HT1080 (cell line): ENCODE results near the gene LNX1. TPM values are rescaled to one million over a fixed set of nuclear protein-coding genes. Genes with fewer than 3 reads are reported as not detected.

Source experiments
- DNase-seq: peaks from one replicate; pipeline ENCODE4 v3.0.0-alpha.2; 2015; ENCODE audit warnings: low read depth
- total RNA-seq: library from RNA; depleted of rRNA; stranded (reverse); fragments of >200 nt; shearing (Covaris generic); gene quantifications from 2 replicates; pipeline ENCODE4 v1.2.3, GENCODE V29; 2014

The LNX1 gene
- total RNA-seq, 1 experiment from 2014 or later, result 0.87 TPM

DNA sequence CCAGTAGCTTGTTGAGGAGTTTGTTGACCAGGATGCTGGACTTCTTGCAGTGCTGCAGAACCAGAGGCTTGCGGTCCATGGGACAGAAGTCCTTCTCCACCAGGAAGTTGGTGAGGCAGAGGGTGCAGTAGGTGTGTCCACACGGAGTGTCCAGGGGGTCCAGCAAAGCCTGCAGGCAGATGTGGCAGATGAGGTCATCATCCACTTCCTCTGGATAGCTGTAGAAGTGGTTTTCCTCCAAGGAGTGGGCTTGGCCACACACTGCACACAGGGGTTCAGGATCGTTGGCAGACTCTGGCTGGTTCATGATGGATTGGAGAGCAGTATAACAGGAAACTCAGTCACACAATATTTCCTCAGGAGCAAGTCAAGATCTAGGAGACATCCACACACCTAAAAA is 17.6 kb downstream of the LNX1 start:
- DNase-seq, result peak; percentile 84

DNA sequence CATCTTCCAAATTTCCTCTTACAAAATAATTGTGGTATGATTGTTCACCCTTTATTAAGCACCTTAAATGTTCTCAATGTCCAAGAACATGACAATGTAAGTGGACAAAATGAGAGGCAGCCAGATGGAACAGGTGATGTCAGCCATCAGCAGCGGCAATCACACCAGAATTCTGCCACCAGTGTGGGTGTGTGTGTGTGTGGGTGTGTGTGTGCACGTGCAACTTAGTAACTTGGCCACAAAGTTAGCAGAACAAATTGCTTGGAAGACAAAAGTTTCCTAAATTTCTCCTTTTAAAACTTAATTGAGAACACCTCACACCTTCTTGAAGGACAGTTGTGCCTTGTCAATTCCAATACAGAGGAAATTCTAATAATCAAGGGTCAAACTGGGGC is 18.7 kb downstream of the LNX1 start:
- no peak for DNase-seq

DNA sequence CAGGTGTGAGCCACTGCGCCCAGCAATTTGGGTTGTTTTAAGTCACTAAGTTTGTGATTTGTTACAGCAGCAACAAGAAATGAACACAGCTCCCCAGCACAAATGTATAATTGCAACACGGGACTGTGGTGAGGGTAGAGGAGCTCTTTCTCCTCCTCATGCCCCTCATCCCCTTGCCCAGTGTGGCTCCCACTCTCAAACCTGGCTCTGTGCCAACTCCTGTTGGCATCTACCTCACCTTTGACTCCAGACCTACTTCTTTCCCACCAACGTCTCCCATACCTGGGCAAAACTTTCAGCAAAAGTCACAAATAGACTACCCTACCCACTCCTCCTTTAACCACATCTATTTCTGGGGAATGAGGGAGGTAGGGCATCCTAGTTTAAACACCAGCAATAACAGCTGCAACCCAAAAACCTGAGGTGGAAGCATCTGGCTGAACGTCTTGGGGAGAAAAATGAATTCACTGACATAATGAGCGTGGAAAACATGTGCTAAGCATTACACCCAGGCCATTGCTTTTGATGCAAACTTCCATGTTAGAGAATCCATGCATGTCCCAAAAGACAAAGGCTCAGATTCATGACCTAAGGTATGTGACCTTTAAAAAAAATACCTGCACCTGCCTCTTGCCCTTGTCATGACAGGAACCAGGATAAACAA is 19.2 kb downstream of the LNX1 start:
- DNase-seq, result no peak

DNA sequence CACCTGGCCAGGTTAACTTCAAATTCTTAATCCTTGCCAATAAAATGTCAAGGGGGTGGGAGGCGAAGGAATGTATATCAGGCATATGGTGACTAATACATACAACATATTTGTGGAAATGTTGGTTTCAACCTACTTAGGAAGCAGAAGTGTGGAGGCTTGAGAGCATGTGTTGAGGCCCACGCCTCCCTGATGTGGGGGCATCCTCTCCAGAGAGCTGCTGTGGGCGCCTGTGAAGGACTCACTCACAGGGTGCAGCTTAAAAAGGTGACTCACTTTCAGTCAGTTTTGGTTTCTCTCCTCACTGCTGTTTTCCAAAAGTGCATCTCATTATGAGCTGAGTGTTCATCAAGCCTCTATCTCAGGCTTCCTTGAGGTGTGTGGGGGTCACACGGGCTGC is 27.5 kb downstream of the LNX1 start:
- peak; percentile 91 for DNase-seq

DNA sequence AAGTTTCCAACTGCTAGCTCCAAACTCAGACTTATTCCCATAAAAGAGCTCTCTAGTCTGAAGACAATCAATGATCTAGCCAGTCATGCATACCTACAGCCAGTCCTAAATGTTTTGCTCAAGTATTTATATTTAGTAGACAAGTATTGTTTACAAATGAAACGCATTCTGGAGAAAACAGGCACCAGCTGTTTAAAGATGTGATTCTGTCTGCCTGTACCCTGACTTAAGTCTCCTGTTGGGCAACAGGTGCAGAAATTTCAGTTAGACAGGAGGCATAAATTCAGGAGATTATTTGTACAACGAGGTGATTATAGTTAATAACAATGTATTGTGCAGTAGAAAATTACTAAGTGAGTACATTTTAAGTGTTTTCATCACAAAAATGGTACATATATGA is 28.9 kb downstream of the LNX1 start:
- DNase-seq, result no peak

DNA sequence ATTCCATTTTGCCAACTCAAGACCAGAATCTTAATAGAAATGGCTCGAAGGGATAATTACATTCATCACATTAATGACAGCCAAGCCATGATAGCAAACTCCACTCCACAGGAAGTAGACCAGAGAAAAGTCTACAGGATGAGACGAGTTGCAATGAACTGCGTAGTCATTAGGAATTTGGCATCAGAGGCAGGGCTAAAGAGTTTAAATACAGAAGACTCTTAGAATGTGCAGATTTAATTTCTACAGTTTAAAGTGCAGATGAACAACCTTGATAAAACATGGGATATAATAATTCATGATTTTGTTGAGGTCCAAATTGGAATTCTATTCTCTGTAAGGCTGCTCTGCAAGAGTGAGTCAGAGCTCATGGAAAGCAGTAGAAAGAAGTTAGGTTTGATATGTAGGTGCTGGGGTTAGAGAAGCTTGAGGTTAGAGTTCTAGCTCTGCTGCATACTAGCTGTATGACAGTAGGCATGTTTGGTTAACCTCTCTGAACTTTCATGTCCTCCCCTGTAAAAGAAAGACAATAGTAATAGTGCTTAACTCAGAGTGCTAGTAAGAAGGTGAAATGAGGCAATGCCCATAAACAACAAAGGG is 32.2 kb downstream of the LNX1 start:
- peak; percentile 50 for DNase-seq

DNA sequence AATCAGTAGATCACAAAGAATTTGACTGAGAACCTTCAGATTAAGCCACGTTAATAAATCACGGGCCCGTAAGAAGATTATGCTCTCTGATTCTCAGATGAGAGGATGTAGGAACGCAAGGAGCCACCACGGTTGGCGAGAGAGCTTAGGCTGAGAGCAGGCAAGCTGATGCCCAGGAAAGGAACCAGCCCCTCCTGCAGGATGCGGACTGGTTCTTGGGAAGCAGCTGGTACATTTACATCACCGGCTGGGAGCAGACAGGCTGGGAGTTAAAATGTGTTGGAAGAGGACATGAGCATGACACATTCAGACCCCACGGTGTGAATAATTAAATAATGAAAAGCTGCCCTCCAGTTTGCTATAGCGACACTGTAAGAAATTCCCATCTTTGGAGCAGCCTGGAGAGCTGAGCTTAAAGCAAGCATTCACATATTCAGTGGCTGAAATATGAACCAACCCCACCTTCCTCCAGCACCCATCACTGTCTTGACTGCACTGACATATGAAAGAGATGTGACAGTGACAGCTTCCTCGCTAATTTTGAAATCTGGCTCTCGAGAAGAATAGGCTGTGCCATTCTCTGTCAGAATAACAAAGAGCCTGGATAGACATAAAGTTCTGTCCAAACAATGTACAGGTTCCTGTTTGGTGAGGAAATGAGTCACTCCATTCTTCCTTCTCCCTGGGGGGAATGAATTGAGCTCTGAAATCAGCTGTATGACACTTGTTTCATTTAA is 33.1 kb downstream of the LNX1 start:
- DNase-seq, result peak; percentile 75

DNA sequence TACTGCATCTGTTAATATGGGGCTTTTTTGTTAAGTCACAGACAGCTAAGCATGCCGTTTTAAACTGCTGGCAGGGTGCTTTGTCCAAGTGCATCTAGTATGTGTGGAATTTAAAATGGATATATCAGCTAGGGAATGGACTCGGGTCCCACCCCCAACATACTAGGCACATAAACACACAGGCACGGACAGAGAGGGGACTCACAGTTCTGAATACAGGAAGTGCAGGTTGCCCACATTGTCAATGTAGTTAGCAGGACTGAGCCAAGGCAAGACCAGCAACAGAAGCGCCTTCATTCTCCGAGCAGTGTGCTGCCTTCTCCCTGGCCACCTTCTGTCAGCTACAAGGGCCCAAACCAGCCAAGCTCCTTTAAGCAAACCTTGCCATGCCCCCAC is 33.6 kb downstream of the LNX1 start:
- DNase-seq, result no peak

DNA sequence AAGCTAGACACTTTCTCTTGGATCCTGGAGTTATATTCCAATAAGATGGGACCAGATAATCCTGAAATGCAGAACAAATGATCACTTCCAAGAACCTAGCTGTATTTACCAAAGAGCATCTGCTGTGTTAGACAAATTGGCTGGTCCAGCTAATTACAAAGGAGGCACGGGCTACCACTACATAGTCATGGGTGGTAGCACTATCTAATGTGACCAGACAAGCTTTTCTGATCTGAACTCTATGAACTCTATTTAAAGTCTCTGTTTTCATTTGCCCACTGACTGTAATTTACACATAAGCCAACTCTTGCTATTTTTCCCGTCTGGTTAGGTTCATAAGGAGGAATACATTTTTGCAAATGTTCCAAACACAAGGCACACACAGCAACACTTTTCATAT is 34.6 kb downstream of the LNX1 start:
- DNase-seq, result no peak

DNA sequence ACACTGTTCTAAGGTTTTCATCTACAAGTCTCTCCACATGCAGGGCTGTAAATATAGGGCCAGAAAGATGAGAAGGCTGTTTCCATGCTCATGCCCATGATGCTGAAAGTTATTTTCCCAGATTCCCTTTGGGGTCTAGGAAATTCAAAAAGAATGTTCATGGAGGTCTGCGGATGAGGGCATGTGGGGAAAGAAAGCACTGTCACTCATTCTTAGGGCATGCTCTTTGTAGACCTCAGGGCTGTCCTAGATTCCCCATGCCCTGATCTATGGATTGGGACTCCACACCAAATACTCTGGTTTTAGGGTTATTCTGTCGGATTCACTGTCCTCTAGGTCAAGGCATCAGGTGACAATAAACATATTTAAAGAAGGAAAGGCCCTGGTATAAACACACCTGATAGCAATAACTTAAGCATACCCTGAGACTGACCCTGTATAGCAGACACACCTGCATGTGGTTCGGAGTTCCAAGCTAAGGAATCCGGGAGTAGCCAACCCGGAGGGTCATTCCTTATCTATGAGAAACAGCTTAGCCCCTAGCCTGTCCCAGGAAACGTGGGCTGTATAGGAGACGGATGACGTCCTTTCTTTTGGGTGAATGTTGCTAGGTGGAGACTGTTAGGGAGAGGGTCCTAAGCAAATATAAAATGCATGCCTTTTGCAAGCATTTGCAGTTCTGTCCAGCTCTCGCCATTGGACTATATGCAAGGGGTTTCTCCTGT is 37.6 kb downstream of the LNX1 start:
- DNase-seq, result no peak

DNA sequence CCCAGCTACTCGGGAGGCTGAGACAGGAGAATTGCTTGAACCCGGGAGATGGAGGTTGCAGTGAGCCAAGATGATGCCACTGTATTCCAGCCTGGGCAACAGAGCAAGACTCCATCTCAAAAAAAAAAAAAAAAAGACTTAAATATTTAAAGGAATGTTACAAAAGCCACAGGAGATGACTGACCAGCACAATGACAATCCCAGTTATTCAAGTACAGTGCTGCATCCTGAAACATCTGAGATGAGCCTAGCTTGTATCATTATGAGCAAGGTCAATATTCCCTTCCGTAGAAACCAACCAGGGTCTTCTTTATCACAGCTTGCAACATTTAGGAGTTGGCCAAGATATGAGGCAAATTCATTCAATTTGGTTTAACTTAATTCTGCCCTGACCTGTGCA is 38.6 kb downstream of the LNX1 start:
- DNase-seq, result no peak

DNA sequence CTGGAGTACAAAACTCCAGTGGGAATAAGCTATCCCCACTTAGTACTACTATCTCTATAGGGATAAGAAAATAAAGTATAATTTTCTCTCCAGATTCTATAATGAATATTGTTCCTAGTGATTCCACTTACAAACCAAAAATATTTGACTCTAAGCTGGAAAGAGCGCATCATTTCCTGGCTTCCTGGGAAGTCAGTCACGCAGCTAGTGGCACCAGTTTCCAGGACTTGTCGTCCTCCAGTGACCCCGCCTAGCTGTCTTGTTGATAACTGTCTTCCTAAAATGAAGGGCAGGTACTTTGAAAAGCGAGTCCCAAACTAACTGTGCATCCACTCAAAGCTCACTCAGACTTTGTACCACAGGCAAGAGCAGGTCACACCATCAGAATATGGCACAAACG is 39.3 kb downstream of the LNX1 start:
- DNase-seq, result peak; percentile 17

DNA sequence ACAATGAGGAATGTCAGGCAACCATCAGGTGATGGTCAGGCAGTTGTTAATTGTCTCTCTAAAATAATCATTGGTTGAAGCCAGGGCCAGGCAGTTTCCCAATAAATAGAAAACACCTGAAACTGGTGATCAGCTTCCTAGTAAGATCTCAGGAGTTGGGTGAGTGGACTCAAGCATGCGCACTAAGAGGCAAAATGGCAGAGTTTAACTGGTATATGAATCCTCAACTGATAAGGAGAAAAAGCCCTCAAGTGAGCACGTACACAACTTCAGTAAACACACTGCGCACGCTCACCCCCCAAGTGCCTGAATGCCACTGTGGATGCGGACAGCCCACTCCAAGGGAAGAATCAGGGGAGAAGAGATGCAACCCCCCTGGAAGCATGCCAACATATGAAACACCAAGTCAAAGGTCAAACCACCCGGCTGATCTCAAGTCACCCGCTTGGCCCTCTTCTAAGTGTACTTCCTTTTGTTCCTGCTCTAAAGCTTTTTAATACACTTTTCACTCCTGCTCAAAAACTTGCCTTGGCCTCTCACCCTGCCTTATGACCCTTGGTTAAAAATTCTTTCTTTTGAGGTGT is 39.9 kb downstream of the LNX1 start:
- DNase-seq, result no peak

DNA sequence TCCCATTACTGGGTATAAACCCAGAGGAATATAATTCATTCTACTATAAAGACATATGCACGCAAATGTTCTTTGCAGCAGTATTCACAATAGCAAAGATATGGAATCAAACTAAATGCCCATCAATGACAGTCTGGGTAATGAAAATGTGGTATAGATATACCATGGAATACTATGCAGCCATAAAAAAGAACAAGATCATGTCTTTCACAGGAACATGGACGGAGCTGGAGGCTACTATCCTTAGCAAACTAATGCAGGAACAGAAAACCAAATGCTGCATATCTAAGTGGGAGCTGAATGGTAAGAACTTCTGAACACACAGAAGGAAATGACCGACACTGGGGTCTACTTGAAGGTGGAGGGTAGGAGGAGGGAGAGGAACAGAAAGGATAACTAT is 42.6 kb downstream of the LNX1 start:
- DNase-seq, result no peak

DNA sequence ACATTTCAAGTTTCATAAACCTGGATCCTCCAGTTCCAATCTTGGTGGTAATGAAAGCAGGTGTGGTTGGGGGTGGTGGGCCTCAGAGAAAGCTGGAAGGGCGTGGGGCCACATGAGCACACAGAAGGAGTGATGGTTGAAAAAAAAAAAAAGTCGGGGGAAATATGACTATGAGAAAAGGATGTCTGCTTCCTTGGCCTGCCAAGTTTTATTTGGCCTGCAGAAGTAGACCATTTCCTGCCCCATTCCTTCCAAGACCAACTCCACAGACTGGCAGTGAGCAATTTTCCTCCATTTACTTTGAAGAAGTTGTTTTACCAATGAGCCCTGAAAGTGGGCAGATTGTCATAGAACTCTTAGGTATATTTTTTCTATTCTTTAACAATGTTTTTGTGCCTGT is 43.3 kb downstream of the LNX1 start:
- peak; percentile 52 for DNase-seq

DNA sequence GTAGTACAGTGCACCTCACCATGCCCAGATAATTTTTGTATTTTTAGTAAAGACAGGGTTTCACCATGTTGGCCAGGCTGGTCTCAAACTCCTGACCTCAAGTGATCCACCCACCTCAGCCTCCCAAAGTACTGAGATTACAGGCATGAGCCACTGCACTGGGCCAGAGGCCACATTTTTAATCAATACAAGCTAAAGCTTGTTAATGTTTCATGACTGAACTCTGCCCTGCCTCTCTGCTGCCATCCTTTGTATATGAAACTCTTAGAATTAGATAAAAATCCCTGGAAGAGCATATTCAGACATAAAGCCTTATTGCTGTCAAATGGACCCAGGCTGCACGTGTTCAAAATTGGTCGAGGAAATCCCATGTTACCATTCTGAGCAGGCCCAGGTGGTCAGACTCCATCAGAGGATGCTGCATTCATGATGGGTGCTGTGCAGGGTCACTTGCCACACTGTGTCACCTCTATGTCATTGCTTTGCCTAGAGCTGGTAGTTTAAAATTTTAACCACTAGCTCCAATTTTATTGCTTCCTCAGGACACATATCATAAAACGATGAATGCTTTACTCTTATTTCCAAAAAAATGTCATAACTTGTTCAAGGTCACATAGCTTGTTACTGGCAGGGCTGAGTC is 45.2 kb downstream of the LNX1 start:
- DNase-seq, result no peak

DNA sequence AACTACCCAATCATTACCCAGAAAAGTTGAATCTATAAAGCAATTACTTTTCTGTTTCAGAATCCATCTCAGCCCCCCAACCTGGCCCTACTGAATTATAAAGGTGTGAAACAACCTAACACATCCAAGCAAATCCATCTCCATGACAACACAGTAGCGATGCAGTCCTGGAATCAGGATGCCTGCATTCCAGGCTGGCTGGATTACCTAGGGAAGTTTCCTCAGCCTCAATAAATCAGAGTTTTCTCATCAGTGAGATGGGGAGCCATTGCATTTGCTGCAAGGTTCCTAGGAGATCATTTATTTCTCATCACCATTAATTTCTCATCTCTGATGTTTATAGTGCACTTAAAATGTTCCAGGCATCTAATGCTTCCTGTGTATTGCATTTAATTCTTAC is 46.0 kb downstream of the LNX1 start:
- no peak for DNase-seq

DNA sequence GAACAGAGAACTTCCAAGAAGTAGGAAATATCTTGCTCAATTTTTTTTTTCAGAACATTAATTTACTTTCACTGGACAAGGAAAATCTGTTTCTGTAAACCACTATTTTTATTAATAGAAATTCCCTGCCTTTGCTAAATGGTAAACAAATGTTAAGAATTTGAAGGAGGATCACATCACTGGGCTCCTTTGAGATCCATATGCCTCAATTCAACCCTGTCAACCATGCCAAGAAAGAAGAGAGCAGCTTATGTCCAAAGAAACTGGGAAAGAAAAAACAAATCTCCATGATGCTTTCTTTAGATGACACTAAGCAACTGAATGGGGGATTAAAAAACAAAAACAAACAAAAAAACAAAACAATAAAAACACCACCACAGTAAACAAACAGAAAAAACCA is 47.7 kb downstream of the LNX1 start:
- no peak for DNase-seq

DNA sequence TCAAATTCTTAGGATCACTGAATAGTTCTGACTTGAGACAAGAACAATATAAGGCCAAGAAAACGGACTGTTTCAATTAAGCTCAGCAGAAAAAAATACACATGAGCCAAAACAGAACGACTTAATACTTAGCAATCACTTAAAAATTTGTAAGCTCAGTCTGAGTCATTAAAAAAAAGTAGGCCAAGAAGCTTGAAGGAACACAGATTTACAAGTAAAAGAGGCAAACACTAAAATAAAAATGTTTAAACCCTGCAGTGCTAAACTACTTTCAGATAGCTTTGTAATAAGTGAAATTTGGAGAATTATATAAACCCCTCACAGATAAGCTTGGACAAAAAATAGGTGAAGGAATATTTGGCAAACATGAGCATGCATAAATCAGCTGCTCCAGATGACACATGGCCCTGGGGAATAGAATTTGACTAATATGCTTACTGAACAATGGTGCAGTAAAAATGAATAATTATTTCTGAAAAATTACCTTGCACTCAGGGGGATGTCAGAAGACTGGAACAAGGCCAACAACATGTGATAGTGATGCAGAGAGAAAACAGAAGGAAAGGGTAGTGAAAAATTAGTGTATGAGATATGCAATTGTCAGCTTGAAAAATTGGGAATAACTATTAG is 49.6 kb downstream of the LNX1 start:
- DNase-seq, result peak; percentile 81

DNA sequence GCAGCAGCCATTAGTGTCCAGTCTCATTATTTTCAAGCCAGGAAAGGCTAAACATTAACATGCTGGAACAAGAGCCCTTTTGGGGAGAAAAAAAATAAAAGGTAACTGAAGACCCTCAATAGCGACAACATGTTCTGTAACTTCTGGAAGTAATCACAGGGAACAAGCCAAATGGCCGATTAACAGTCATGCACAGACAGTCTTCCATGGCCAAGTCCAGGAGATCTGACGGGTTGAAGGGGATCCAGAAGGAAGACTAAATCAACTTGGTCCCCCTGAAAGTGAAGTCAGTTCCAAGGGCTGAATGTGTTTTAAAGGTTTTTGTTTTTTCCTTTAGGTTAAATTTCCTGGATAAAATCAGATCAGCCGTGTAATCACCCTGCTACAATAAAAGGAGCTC is 52.5 kb downstream of the LNX1 start:
- DNase-seq, result no peak

DNA sequence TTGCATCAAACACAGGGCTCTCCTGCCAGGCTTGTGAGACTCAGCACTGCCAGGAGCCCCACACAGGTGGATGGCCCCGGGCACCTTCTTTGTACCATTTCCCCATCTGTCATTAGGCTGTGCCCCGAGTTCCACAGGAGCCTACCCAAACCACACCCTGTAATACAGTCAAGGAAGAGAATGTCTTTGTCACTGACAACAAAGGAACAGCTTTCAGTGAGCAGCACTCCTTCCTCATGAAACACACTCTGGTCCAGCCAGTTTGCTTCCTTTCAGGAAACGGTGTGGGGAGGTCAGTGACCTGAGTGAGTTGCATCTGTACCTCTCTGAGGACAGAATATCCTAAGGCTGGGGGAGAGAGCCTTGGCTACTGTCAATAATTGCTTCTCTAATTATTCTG is 53.7 kb downstream of the LNX1 start:
- no peak for DNase-seq
